Myocyte (in vitro differentiated cells): ENCODE data around the gene MARK2. TPM values are rescaled to one million over a fixed set of nuclear protein-coding genes. Genes with fewer than 3 reads are reported as not detected.
A peak's percentile ranks its signal among the peaks of the same experiment; 100 is the strongest.

ENCODE experiments used
- DNase-seq: peaks from one replicate; pipeline ENCODE4 v3.0.0-alpha.2; 2012; ENCODE audit warnings: low read depth
- total RNA-seq: library from RNA; depleted of rRNA; stranded (reverse); fragments of >200 nt; gene quantifications from 2 replicates; pipeline ENCODE4 v1.2.3, GENCODE V29; 2014

Gene MARK2
- total RNA-seq, 1 donor from 2014 or later: 25.4 TPM

- peak; percentile 69 for DNase-seq
Observed at GRCh38 chr11:63879598-63880402, 40.9 kb downstream of the MARK2 start.

GRCh38 chr11:63880403-63880790, 41.5 kb downstream of the MARK2 start:
- no peak for DNase-seq

- no peak for DNase-seq
Observed at GRCh38 chr11:63882555-63883242, 43.8 kb downstream of the MARK2 start.

GRCh38 chr11:63883791-63884190, 44.9 kb downstream of the MARK2 start:
- DNase-seq: no peak

GRCh38 chr11:63884196-63884932, 45.5 kb downstream of the MARK2 start:
- no peak for DNase-seq

GRCh38 chr11:63887386-63887999, 48.6 kb downstream of the MARK2 start:
- no peak for DNase-seq

- no peak for DNase-seq
Observed at GRCh38 chr11:63888170-63889086, 49.5 kb downstream of the MARK2 start.

GRCh38 chr11:63889344-63889743, 50.4 kb downstream of the MARK2 start:
- no peak for DNase-seq

GRCh38 chr11:63890368-63890767, 51.5 kb downstream of the MARK2 start:
- no peak for DNase-seq

GRCh38 chr11:63892228-63892627, 53.3 kb downstream of the MARK2 start:
- peak; percentile 30 for DNase-seq

- DNase-seq: no peak
Observed at GRCh38 chr11:63893355-63893754, 54.4 kb downstream of the MARK2 start.

- DNase-seq: no peak
Observed at GRCh38 chr11:63896071-63896470, 57.2 kb downstream of the MARK2 start.

- no peak for DNase-seq
Observed at GRCh38 chr11:63897459-63898146, 58.7 kb downstream of the MARK2 start.

- DNase-seq: no peak
Observed at GRCh38 chr11:63901660-63902059, 62.8 kb downstream of the MARK2 start.

GRCh38 chr11:63903884-63904283, 65.0 kb downstream of the MARK2 start:
- DNase-seq: no peak

GRCh38 chr11:63904743-63905142, 65.8 kb downstream of the MARK2 start:
- no peak for DNase-seq

- DNase-seq: no peak
Observed at GRCh38 chr11:63905179-63905578, 66.3 kb downstream of the MARK2 start.

- DNase-seq: no peak
Observed at GRCh38 chr11:63906087-63906486, 67.2 kb downstream of the MARK2 start.

- no peak for DNase-seq
Observed at GRCh38 chr11:63906585-63906984, 67.7 kb downstream of the MARK2 start.

GRCh38 chr11:63907063-63907462, 68.2 kb downstream of the MARK2 start:
- no peak for DNase-seq
